Vagina (tissue), 2 donors: ENCODE results near the gene SLC38A2.

Experiments
- CTCF ChIP-seq, 3 experiments: fragments of 450-650 bp in 2 of 3; fragments of 200-600 bp in 1 of 3; sonication (generic) in 1 of 3; IDR thresholded peaks; one replicate each; pipeline ENCODE4 v1.5.1; 2017 to 2019; ENCODE audit warnings: antibody characterized with exemption in 3 of 3, mild to moderate bottlenecking in 2 of 3, moderate library complexity in 2 of 3
- POLR2A ChIP-seq, 2 donors: fragments of 450-650 bp; IDR thresholded peaks; one replicate each; pipeline ENCODE4 v1.6.1; 2017; ENCODE audit warnings: antibody characterized with exemption in 2 of 2, mild to moderate bottlenecking in 2 of 2, moderate library complexity in 2 of 2
- POLR2AphosphoS5 ChIP-seq, 2 donors: sonication (generic); formaldehyde crosslinking; IDR thresholded peaks; one replicate each; pipeline ENCODE4 v1.9.0; 2017; ENCODE audit warnings: antibody characterized with exemption in 2 of 2, mild to moderate bottlenecking in 2 of 2, low read depth in 1 of 2; ENCODE audit not compliant: insufficient read depth in 1 of 2

DNA sequence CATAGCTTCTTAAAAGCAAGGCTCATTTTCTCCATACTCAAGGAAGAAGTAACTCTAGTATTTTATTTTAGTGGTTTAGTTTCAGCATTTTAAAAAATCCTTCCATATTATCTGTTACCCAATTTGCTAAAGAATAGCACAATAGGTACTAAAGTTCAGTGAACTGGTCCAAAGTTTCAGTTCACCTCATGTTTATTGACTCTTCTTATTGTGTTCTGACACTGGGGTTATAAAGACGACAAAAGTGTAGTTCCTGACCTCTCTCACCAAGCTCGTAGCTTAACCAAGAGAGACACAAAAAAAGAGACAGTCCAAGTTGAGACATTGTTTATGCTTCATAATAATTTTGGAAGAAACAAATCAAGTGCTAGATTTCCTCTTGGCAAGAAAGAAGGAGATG is 40.8 kb upstream of the SLC38A2 start:
- no peak for TF ChIP-seq CTCF (IDR thresholded peaks at IDR 0.05)
- no peak for TF ChIP-seq POLR2AphosphoS5 (IDR thresholded peaks at IDR 0.05; ENCODE audit: insufficient read depth in 1 of 2, low read depth in 1 of 2)
- TF ChIP-seq POLR2A (IDR thresholded peaks at IDR 0.05), result no peak
